Frontal cortex (tissue), 4 donors: ENCODE data around the gene COL24A1. TPM values are rescaled to one million over a fixed set of nuclear protein-coding genes. Genes with fewer than 3 reads are reported as not detected.

Source experiments
- DNase-seq, 2 donors: peaks; one replicate each; pipeline ENCODE4 v3.0.0; 2012; ENCODE audit warnings: low spot score in 2 of 2
- FAIRE-seq: peaks from 2 replicates; lab custom pipeline; 2012; peaks lifted over from hg19 to GRCh38; lab: Jason Lieb, UNC
- total RNA-seq: library from RNA; depleted of rRNA; stranded (reverse); fragments of >200 nt; gene quantifications from one replicate; pipeline ENCODE4 v1.2.3, GENCODE V29; 2014
- donor health status: control.
- donor health status: control.
- donor health status: control.

COL24A1 gene
- 1.6 TPM for total RNA-seq

- FAIRE-seq (no peak), DNase-seq (peak in 1 of 2 donors; percentile 43)
Measured at GRCh38 chr1:86156566-86157455, at the start of gene COL24A1. Gene COL24A1 (minus strand): TSS chr1:86156772. CDS start chr1:86156396, 376 bp downstream.

- no peak for FAIRE-seq
- DNase-seq = no peak
Measured at GRCh38 chr1:86205741-86206140, 49.2 kb upstream of the COL24A1 start.

GRCh38 chr1:86202552-86203340 lies 46.2 kb upstream of the COL24A1 start:
- FAIRE-seq (no peak), DNase-seq (no peak)

GRCh38 chr1:86201311-86201710 lies 44.7 kb upstream of the COL24A1 start:
- FAIRE-seq = no peak
- no peak for DNase-seq

- DNase-seq = no peak
- FAIRE-seq = no peak
Measured at GRCh38 chr1:86200901-86201300, 44.3 kb upstream of the COL24A1 start.

GRCh38 chr1:86197206-86197855 lies 40.8 kb upstream of the COL24A1 start:
- FAIRE-seq = no peak
- DNase-seq = no peak

GRCh38 chr1:86195281-86195680 lies 38.7 kb upstream of the COL24A1 start:
- FAIRE-seq (no peak), DNase-seq (no peak)

GRCh38 chr1:86194491-86195034 lies 38.0 kb upstream of the COL24A1 start:
- FAIRE-seq (no peak), DNase-seq (no peak)

GRCh38 chr1:86192417-86192816 lies 35.8 kb upstream of the COL24A1 start:
- FAIRE-seq (no peak), DNase-seq (no peak)

- FAIRE-seq = no peak
- no peak for DNase-seq
Measured at GRCh38 chr1:86191958-86192357, 35.4 kb upstream of the COL24A1 start.

- FAIRE-seq (no peak), DNase-seq (no peak)
Measured at GRCh38 chr1:86190873-86191272, 34.3 kb upstream of the COL24A1 start.

GRCh38 chr1:86184426-86184825 lies 27.9 kb upstream of the COL24A1 start:
- FAIRE-seq (no peak), DNase-seq (no peak)

- FAIRE-seq = no peak
- no peak for DNase-seq
Measured at GRCh38 chr1:86183810-86184209, 27.2 kb upstream of the COL24A1 start.

- FAIRE-seq (no peak), DNase-seq (no peak)
Measured at GRCh38 chr1:86176226-86176625, 19.7 kb upstream of the COL24A1 start.

GRCh38 chr1:86175756-86176155 lies 19.2 kb upstream of the COL24A1 start:
- no peak for FAIRE-seq
- DNase-seq = no peak

GRCh38 chr1:86169625-86170024 lies 13.1 kb upstream of the COL24A1 start:
- no peak for DNase-seq
- no peak for FAIRE-seq

GRCh38 chr1:86159800-86160199 lies 3.2 kb upstream of the COL24A1 start:
- DNase-seq (no peak), FAIRE-seq (no peak)

GRCh38 chr1:86155807-86156565 lies 586 bp downstream of the COL24A1 start:
- FAIRE-seq = no peak

GRCh38 chr1:86155051-86155806 lies 1.3 kb downstream of the COL24A1 start:
- DNase-seq (peak in 1 of 2 donors; percentile 14), FAIRE-seq (no peak)

More at GRCh38 chr1:86155807-86156565, 586 bp downstream of the COL24A1 start:
- peak in 1 of 2 donors; percentile 18 for DNase-seq
